ENCODE data around the gene SUCO. TPM values are rescaled to one million over a fixed set of nuclear protein-coding genes. Genes with fewer than 3 reads are reported as not detected.

SUCO gene
- total and polyA plus RNA-seq, 2 experiments from 2014 or later = 18.0 to 49.8 TPM

DNA sequence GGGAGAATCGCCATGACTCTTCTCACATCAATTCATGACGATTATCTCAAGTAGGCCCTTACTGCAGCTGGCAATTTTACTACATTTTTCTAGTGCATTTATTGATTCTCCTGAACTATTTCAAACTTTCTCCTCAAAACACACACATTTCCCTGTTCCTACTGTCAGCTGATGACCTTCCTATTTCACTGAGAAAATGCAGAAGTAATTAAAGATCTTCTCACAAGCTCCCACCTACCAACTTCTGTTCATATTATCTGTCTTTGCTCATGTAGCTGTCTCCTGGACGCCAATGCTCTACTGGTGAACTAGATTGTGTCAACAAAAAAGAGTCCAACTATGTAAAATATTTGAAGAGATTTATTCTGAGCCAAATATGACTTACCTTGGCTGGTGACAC is 89.6 kb downstream of the SUCO start:
- TF ChIP-seq EZH2phosphoT487 (IDR thresholded peaks at IDR 0.05; ENCODE audit: unreplicated experiment) (no peak), ZNF331 (CRISPR knock-in tag; IDR thresholded peaks at IDR 0.05; ENCODE audit: low read depth) (no peak)
- Mint-ChIP-seq H3K27ac (no peak overlapping the region), H3K9me3 (peaks cover 49% of the 10 kb centered on the region)

DNA sequence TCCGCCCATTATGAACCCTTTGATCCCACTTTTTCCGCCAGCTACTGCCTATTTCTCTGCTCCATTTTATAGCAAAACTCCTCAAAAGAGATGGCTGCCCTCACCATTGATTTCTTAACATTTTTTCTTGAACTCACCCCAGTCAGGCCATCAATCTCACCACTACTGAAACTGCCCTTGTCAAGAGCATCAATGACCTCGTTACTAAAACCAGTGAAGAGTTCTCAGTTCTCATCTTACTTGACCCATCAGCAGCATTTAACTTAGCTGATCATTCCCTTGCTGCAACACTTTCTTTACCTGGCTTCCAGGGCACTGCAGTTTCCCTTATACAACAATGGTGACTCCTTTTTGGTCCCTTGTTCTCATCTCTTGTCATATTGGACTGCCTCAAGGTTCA is 90.8 kb downstream of the SUCO start:
- no peak overlapping the region for H3K27ac Mint-ChIP-seq
- Histone ChIP-seq H3K36me3 (ENCODE audit: insufficient read depth) (no peaks in the 10 kb centered on the region; the same call in 1 of the 2 replicates), H3K27me3 (ENCODE audit: insufficient read depth) (no peaks in the 10 kb centered on the region), H3K9me2 (ENCODE audit: insufficient read depth) (peaks cover 11% of the 10 kb centered on the region; the same call in 1 of the 2 replicates), H3F3A (replicated peaks; ENCODE audit: low read depth) (no peaks in the 10 kb centered on the region), H3K27ac (ENCODE audit: low read depth) (no peak overlapping the region), H2AFZ (no peak overlapping the region), H3K4me3 (no peak overlapping the region), H4K20me1 (replicated peaks; ENCODE audit: insufficient read depth) (no peaks in the 10 kb centered on the region), H3K4me2 (no peak overlapping the region), H3K79me2 (replicated peaks; ENCODE audit: insufficient read depth) (no peaks in the 10 kb centered on the region), H3K4me1 (ENCODE audit: insufficient read depth) (no peaks in the 10 kb centered on the region)
- no peak for ATAC-seq
- no peaks in the 10 kb centered on the region for H3K4me1 Mint-ChIP-seq
- peaks cover 2% of the 10 kb centered on the region for H3K27me3 Mint-ChIP-seq (ENCODE audit: insufficient read depth, low read depth, poor library complexity)
- DNase-seq (ENCODE audit: low spot score) = no peak
- peaks cover 30% of the 10 kb centered on the region for H3K36me3 Mint-ChIP-seq (ENCODE audit: low read depth)
- no peak overlapping the region for H3K4me3 Mint-ChIP-seq
- H3K9me3 Mint-ChIP-seq = peaks cover 37% of the 10 kb centered on the region
- TF ChIP-seq, protein P1, sequence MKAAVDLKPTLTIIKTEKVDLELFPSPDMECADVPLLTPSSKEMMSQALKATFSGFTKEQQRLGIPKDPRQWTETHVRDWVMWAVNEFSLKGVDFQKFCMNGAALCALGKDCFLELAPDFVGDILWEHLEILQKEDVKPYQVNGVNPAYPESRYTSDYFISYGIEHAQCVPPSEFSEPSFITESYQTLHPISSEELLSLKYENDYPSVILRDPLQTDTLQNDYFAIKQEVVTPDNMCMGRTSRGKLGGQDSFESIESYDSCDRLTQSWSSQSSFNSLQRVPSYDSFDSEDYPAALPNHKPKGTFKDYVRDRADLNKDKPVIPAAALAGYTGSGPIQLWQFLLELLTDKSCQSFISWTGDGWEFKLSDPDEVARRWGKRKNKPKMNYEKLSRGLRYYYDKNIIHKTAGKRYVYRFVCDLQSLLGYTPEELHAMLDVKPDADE (IDR thresholded peaks at IDR 0.05) = no peak
- TF ChIP-seq CREB1 (CRISPR knock-in tag; IDR thresholded peaks at IDR 0.05; ENCODE audit: low read depth) (no peak), EZH2phosphoT487 (IDR thresholded peaks at IDR 0.05; ENCODE audit: unreplicated experiment) (no peak), ZNF114 (CRISPR knock-in tag; IDR thresholded peaks at IDR 0.05) (no peak), EZH2 (IDR thresholded peaks at IDR 0.05; ENCODE audit: low read depth, unreplicated experiment) (no peak)
- TF ChIP-seq, protein P2, sequence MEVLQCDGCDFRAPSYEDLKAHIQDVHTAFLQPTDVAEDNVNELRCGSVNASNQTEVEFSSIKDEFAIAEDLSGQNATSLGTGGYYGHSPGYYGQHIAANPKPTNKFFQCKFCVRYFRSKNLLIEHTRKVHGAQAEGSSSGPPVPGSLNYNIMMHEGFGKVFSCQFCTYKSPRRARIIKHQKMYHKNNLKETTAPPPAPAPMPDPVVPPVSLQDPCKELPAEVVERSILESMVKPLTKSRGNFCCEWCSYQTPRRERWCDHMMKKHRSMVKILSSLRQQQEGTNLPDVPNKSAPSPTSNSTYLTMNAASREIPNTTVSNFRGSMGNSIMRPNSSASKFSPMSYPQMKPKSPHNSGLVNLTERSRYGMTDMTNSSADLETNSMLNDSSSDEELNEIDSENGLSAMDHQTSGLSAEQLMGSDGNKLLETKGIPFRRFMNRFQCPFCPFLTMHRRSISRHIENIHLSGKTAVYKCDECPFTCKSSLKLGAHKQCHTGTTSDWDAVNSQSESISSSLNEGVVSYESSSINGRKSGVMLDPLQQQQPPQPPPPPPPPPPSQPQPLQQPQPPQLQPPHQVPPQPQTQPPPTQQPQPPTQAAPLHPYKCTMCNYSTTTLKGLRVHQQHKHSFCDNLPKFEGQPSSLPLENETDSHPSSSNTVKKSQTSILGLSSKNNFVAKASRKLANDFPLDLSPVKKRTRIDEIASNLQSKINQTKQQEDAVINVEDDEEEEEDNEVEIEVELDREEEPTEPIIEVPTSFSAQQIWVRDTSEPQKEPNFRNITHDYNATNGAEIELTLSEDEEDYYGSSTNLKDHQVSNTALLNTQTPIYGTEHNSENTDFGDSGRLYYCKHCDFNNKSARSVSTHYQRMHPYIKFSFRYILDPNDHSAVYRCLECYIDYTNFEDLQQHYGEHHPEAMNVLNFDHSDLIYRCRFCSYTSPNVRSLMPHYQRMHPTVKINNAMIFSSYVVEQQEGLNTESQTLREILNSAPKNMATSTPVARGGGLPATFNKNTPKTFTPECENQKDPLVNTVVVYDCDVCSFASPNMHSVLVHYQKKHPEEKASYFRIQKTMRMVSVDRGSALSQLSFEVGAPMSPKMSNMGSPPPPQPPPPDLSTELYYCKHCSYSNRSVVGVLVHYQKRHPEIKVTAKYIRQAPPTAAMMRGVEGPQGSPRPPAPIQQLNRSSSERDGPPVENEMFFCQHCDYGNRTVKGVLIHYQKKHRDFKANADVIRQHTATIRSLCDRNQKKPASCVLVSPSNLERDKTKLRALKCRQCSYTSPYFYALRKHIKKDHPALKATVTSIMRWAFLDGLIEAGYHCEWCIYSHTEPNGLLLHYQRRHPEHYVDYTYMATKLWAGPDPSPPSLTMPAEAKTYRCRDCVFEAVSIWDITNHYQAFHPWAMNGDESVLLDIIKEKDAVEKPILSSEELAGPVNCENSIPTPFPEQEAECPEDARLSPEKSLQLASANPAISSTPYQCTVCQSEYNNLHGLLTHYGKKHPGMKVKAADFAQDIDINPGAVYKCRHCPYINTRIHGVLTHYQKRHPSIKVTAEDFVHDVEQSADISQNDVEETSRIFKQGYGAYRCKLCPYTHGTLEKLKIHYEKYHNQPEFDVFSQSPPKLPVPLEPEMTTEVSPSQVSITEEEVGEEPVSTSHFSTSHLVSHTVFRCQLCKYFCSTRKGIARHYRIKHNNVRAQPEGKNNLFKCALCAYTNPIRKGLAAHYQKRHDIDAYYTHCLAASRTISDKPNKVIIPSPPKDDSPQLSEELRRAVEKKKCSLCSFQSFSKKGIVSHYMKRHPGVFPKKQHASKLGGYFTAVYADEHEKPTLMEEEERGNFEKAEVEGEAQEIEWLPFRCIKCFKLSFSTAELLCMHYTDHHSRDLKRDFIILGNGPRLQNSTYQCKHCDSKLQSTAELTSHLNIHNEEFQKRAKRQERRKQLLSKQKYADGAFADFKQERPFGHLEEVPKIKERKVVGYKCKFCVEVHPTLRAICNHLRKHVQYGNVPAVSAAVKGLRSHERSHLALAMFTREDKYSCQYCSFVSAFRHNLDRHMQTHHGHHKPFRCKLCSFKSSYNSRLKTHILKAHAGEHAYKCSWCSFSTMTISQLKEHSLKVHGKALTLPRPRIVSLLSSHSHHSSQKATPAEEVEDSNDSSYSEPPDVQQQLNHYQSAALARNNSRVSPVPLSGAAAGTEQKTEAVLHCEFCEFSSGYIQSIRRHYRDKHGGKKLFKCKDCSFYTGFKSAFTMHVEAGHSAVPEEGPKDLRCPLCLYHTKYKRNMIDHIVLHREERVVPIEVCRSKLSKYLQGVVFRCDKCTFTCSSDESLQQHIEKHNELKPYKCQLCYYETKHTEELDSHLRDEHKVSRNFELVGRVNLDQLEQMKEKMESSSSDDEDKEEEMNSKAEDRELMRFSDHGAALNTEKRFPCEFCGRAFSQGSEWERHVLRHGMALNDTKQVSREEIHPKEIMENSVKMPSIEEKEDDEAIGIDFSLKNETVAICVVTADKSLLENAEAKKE (CRISPR knock-in tag; IDR thresholded peaks at IDR 0.05) = no peak
- TF ChIP-seq, protein P3, sequence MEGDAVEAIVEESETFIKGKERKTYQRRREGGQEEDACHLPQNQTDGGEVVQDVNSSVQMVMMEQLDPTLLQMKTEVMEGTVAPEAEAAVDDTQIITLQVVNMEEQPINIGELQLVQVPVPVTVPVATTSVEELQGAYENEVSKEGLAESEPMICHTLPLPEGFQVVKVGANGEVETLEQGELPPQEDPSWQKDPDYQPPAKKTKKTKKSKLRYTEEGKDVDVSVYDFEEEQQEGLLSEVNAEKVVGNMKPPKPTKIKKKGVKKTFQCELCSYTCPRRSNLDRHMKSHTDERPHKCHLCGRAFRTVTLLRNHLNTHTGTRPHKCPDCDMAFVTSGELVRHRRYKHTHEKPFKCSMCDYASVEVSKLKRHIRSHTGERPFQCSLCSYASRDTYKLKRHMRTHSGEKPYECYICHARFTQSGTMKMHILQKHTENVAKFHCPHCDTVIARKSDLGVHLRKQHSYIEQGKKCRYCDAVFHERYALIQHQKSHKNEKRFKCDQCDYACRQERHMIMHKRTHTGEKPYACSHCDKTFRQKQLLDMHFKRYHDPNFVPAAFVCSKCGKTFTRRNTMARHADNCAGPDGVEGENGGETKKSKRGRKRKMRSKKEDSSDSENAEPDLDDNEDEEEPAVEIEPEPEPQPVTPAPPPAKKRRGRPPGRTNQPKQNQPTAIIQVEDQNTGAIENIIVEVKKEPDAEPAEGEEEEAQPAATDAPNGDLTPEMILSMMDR (conservative IDR thresholded peaks at IDR 0.05; ENCODE audit: low read depth in 2 of 2) = no peak
- TF ChIP-seq, protein P4, sequence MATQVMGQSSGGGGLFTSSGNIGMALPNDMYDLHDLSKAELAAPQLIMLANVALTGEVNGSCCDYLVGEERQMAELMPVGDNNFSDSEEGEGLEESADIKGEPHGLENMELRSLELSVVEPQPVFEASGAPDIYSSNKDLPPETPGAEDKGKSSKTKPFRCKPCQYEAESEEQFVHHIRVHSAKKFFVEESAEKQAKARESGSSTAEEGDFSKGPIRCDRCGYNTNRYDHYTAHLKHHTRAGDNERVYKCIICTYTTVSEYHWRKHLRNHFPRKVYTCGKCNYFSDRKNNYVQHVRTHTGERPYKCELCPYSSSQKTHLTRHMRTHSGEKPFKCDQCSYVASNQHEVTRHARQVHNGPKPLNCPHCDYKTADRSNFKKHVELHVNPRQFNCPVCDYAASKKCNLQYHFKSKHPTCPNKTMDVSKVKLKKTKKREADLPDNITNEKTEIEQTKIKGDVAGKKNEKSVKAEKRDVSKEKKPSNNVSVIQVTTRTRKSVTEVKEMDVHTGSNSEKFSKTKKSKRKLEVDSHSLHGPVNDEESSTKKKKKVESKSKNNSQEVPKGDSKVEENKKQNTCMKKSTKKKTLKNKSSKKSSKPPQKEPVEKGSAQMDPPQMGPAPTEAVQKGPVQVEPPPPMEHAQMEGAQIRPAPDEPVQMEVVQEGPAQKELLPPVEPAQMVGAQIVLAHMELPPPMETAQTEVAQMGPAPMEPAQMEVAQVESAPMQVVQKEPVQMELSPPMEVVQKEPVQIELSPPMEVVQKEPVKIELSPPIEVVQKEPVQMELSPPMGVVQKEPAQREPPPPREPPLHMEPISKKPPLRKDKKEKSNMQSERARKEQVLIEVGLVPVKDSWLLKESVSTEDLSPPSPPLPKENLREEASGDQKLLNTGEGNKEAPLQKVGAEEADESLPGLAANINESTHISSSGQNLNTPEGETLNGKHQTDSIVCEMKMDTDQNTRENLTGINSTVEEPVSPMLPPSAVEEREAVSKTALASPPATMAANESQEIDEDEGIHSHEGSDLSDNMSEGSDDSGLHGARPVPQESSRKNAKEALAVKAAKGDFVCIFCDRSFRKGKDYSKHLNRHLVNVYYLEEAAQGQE (IDR thresholded peaks at IDR 0.05; ENCODE audit: unreplicated experiment) = no peak

More for the DNA sequence above, 89.6 kb downstream of the SUCO start:
- Mint-ChIP-seq H3K36me3 (ENCODE audit: low read depth) (peaks cover 33% of the 10 kb centered on the region), H3K27me3 (ENCODE audit: insufficient read depth, low read depth, poor library complexity) (peaks cover 2% of the 10 kb centered on the region), H3K4me1 (no peaks in the 10 kb centered on the region), H3K4me3 (no peak overlapping the region)
- no peak for ATAC-seq
- no peak overlapping the region for H3K27ac ChIP-seq (ENCODE audit: low read depth)
- H3K79me2 ChIP-seq (replicated peaks; ENCODE audit: insufficient read depth) = no peaks in the 10 kb centered on the region
- H4K20me1 ChIP-seq (replicated peaks; ENCODE audit: insufficient read depth) = no peaks in the 10 kb centered on the region
- H3K36me3 ChIP-seq (ENCODE audit: insufficient read depth) = no peaks in the 10 kb centered on the region; the same call in 1 of the 2 replicates
- H3K27me3 ChIP-seq (ENCODE audit: insufficient read depth) = no peaks in the 10 kb centered on the region
- no peak overlapping the region for H3K4me2 ChIP-seq
- DNase-seq (ENCODE audit: low spot score) = no peak
- H3K4me1 ChIP-seq (ENCODE audit: insufficient read depth) = no peaks in the 10 kb centered on the region
- no peaks in the 10 kb centered on the region for H3F3A ChIP-seq (replicated peaks; ENCODE audit: low read depth)
- H3K4me3 ChIP-seq = no peak overlapping the region
- H2AFZ ChIP-seq = no peak overlapping the region
- H3K9me2 ChIP-seq (ENCODE audit: insufficient read depth) = peaks cover 11% of the 10 kb centered on the region; the same call in 1 of the 2 replicates
